GM12875 (cell line): ENCODE data around the gene KBTBD12.

Experiments used
- H3K4me3 ChIP-seq: one replicate; pipeline ENCODE4 v1.5.1; 2011; ENCODE audit warnings: low read depth, low read length, control low read depth
- TF ChIP-seq, protein P1 (sequence below): IDR thresholded peaks from 2 replicates; pipeline ENCODE4 v1.5.1; 2011; ENCODE audit warnings: low read depth, mild to moderate bottlenecking, control low read depth, inconsistent platforms, low read length, moderate library complexity, borderline replicate concordance; ENCODE audit not compliant: insufficient read depth

The KBTBD12 gene

DNA sequence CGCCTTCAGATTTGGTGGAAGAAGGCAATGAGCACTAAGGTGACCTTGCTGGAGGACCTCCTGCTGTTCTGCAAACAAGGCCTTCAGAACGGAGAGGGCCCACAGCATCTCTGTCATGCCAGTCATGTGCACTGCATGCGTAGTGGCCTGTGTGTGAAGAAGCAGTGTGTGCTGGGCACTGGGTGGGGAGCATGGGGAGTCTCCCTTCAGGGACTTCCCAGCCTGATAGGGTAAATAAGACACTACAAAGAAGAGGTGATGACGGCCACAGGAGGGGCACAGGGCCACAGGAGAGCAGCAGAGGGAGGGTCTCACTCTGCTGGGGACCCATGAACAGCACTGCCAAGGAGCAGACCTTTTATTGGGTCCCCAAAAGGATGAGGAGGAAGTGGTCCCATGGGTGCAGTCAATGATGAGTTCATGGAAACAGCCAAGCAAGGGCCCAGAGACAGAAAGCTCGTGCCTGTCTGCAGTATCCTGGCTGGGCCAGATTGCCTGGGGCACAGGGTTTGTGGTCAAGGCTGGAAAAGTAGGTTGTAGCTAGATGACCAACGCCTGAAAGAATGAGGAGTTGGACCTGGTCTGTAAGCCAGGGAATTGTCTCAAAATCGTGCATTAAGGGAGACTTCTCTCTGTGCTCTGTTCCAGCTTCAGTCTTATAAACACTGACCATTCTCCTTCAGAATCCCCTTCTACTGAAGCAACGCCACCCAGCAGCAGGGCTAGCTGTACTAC, 69.4 kb downstream of the KBTBD12 start:
- H3K4me3 ChIP-seq, result no peak overlapping the region
- TF ChIP-seq, protein P1, sequence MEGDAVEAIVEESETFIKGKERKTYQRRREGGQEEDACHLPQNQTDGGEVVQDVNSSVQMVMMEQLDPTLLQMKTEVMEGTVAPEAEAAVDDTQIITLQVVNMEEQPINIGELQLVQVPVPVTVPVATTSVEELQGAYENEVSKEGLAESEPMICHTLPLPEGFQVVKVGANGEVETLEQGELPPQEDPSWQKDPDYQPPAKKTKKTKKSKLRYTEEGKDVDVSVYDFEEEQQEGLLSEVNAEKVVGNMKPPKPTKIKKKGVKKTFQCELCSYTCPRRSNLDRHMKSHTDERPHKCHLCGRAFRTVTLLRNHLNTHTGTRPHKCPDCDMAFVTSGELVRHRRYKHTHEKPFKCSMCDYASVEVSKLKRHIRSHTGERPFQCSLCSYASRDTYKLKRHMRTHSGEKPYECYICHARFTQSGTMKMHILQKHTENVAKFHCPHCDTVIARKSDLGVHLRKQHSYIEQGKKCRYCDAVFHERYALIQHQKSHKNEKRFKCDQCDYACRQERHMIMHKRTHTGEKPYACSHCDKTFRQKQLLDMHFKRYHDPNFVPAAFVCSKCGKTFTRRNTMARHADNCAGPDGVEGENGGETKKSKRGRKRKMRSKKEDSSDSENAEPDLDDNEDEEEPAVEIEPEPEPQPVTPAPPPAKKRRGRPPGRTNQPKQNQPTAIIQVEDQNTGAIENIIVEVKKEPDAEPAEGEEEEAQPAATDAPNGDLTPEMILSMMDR, result no peak

DNA sequence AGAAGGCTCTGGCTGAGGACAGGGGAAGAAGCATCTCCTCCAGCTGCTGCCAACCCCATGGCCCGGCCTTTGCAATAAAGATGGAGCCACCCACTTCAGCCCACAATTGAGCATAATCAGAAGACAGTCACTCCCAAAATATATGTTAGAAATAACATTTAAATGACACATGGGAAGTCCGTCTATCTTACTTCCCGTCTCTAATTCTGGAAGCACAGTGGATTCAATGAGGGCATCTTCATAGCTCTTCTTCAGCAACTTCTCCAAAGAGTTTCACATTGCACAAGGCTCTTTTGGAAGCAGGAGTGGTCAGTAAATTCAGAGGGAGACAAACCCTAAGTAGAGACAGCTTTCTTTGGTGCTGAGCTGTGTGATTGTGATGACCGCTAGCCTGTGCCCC, 70.2 kb downstream of the KBTBD12 start:
- H3K4me3 ChIP-seq, result no peak overlapping the region
- TF ChIP-seq, protein P1, result no peak

DNA sequence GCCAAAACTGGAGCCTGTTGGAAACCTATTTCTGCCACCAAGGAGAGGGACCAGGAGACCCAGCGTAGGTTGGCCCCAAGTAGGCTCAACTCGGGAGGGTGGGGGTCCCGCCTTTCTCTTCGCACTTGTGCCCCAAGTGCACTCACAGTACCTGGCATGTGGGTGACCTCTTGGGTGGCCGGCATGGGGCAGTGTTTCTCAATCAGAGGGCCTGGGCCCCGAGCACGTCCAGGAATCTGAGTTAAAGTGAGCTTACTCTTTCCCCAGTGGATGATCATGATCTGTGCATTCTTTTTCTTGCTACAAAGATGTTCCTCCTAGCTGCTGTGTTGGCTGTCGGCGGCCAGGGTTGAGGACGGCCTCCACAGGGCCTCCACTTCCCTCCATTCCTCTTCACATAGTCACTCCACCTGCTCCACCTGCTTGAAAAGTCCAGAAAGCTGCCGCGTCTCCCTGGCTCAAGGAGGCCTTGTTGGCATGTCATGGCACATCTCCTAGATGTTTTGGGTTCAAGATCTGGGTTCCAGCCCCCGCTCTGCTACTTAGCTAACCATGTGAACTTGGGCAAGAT, 70.7 kb downstream of the KBTBD12 start:
- TF ChIP-seq, protein P1, result no peak
- H3K4me3 ChIP-seq, result no peak overlapping the region

DNA sequence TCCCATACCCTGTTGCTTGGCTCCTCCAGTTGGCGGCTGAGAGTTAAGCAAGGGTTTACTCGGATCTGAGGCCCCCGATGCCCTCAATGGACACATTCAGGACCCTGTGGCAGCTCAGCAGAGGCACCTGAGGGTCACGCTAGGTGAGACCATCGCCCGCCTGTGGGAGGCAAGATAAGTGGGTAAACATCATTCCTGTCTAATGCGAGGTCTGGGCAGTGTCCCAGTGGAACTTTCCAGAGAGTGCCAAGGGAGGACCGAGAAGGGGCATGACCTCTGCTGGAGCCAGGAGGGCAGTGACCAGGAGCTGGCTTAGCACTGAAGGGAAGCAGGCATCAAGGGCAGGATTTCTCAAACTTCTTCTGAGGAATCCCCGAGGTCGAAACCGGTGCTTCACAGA, 71.8 kb downstream of the KBTBD12 start:
- H3K4me3 ChIP-seq, result no peak overlapping the region
- TF ChIP-seq, protein P1, result no peak

DNA sequence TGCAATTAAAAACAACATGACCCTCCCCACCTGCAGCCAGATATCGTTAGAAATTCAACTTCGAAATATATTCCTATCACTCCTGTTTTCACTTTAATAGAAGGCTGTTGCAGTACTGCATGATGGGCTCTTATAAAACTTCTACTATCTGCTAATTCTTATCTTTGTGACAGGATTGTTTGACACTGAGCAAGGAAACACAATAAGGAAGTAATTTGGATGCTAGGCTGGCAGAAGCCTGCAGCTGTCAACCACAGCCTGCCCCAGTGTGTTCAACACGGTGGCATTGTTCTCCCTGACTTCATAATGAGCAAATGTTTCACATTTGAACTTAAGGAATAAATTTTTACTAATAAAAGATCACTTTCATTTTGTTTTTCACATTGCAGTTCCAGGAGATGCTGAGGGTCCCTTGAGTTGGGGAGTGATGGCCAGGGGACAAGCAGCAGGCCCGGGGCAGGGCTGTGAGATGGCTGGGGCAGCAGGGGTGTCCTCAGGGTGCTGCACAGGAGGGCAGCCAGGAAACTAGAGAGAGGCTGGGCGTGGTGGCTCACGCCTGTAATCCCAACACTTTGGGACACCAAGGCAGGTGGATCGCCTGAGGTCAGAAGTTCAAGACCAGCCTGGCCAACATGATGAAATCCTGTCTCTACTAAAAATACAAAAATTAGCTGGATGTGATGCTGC, 72.4 kb downstream of the KBTBD12 start:
- TF ChIP-seq, protein P1, result no peak
- H3K4me3 ChIP-seq, result no peak overlapping the region

DNA sequence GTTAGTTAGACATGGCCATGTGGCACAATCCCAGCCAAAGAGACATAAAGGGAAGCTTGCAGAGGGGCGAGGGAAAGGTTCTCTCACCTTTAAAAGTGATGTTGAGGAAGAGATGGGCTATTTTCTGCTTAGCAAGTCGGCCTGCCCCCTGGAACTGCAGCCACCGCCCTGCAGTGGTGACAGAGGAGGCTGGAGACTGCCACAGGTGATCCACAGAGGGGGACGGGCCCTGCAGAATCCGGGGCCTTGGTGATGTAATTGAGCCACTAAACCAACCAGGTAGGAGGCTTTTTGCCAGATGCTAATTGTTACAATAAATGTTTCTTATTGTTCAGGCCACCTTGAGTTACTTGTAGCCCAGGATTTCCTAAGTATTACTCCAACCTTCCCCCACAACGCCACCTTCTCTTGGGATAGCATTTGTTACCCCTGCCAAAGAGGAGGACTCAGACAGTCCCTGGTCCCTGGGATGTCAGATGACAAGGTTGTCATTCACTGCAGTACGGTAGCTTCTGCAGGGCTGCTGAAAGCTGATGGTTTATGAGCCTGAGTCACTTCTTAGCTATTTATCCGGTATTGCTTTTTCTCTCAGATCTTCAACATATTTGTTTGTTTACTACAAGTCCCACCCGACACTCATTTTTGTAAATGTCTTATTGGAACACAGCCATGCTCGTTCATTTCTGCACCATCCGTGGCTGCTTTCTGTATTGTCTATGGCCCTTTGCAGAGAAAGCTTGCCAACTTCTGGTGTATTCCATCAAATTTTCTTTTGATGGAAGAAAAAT, 73.9 kb downstream of the KBTBD12 start:
- TF ChIP-seq, protein P1, result no peak
- H3K4me3 ChIP-seq, result no peak overlapping the region
